ENCODE measurements around the gene SPOCD1. TPM values are rescaled to one million over a fixed set of nuclear protein-coding genes. Genes with fewer than 3 reads are reported as not detected.

The SPOCD1 gene
- total RNA-seq, 1 experiment from 2014 or later: 0.66 TPM

GRCh38 chr1:31798433-31799195 lies 17.2 kb downstream of the SPOCD1 start:
- Mint-ChIP-seq H3K27ac (ENCODE audit: unreplicated experiment) (no peak overlapping the region), H3K4me1 (ENCODE audit: low read depth, unreplicated experiment) (no peaks in the 10 kb centered on the region), H3K27me3 (ENCODE audit: insufficient read depth, unreplicated experiment) (no peaks in the 10 kb centered on the region), H3K9me3 (ENCODE audit: unreplicated experiment) (no peaks in the 10 kb centered on the region), H3K36me3 (ENCODE audit: insufficient read depth, unreplicated experiment) (no peaks in the 10 kb centered on the region), H3K4me3 (ENCODE audit: unreplicated experiment) (no peak overlapping the region)
- H3K4me1 ChIP-seq: no peaks in the 10 kb centered on the region
- CTCF ChIA-PET: interaction anchor here (3.0 kb wide), 1 partner anchor 10 kb away, joined by 18 read pairs; no protein-coding TSS in a partner anchor
- H3K36me3 ChIP-seq (ENCODE audit: control insufficient read depth, insufficient read depth, low read length): no peaks in the 10 kb centered on the region
- H3K27me3 ChIP-seq (replicated peaks; ENCODE audit: control insufficient read depth, insufficient read depth, low read length): no peaks in the 10 kb centered on the region
- H3K4me3 ChIP-seq (ENCODE audit: low read depth, low read length): no peak overlapping the region
- POLR2A ChIA-PET: no interaction called here
- intact Hi-C loops (cut with micrococcal nuclease; ENCODE audit: unreplicated experiment): no loop called here
- no TSS peak for BruUV-seq (replicated peaks)
- H3K9me3 ChIP-seq: no peaks in the 10 kb centered on the region
- TF ChIP-seq, protein P1, sequence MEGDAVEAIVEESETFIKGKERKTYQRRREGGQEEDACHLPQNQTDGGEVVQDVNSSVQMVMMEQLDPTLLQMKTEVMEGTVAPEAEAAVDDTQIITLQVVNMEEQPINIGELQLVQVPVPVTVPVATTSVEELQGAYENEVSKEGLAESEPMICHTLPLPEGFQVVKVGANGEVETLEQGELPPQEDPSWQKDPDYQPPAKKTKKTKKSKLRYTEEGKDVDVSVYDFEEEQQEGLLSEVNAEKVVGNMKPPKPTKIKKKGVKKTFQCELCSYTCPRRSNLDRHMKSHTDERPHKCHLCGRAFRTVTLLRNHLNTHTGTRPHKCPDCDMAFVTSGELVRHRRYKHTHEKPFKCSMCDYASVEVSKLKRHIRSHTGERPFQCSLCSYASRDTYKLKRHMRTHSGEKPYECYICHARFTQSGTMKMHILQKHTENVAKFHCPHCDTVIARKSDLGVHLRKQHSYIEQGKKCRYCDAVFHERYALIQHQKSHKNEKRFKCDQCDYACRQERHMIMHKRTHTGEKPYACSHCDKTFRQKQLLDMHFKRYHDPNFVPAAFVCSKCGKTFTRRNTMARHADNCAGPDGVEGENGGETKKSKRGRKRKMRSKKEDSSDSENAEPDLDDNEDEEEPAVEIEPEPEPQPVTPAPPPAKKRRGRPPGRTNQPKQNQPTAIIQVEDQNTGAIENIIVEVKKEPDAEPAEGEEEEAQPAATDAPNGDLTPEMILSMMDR (IDR thresholded peaks at IDR 0.05; ENCODE audit: insufficient read depth in 1 of 2, low read depth in 1 of 2, low read length in 1 of 2, severe bottlenecking in 1 of 2, unreplicated experiment in 1 of 2): no peak
- no peak for DNase-seq

DNA sequence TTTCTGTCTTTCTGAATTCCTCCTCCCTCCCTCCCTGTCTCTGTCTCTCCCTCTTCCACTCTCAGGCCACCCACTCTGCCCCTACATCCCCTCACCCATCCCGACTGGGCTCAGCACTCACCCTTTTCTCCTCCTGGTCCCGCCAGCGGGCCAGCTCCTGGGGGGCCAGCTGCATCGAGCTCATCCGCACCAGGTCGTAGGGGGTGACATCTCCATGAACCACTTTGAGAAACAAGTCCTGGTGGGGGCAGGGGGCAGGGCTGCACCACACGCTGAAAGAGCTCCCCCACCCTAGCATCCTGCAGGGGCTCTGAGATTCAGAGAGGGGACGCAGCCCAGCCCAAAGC lies 17.8 kb downstream of the SPOCD1 start:
- no peak overlapping the region for H3K4me3 Mint-ChIP-seq (ENCODE audit: unreplicated experiment)
- CTCF ChIA-PET: interaction anchor here (3.0 kb wide), 1 partner anchor 9 kb away, joined by 18 read pairs; no protein-coding TSS in a partner anchor
- no peak for DNase-seq
- H3K36me3 Mint-ChIP-seq (ENCODE audit: insufficient read depth, unreplicated experiment): no peaks in the 10 kb centered on the region
- Histone ChIP-seq H3K27me3 (replicated peaks; ENCODE audit: control insufficient read depth, insufficient read depth, low read length) (no peaks in the 10 kb centered on the region), H3K9me3 (no peaks in the 10 kb centered on the region), H3K4me3 (ENCODE audit: low read depth, low read length) (no peak overlapping the region), H3K4me1 (no peaks in the 10 kb centered on the region), H3K36me3 (ENCODE audit: control insufficient read depth, insufficient read depth, low read length) (no peaks in the 10 kb centered on the region)
- BruUV-seq (replicated peaks): no TSS peak
- intact Hi-C loops (cut with micrococcal nuclease; ENCODE audit: unreplicated experiment): no loop called here
- H3K27ac Mint-ChIP-seq (ENCODE audit: unreplicated experiment): no peak overlapping the region
- H3K27me3 Mint-ChIP-seq (ENCODE audit: insufficient read depth, unreplicated experiment): no peaks in the 10 kb centered on the region
- POLR2A ChIA-PET: no interaction called here
- no peaks in the 10 kb centered on the region for H3K4me1 Mint-ChIP-seq (ENCODE audit: low read depth, unreplicated experiment)
- no peaks in the 10 kb centered on the region for H3K9me3 Mint-ChIP-seq (ENCODE audit: unreplicated experiment)
- TF ChIP-seq, protein P1 (IDR thresholded peaks at IDR 0.05; ENCODE audit: insufficient read depth in 1 of 2, low read depth in 1 of 2, low read length in 1 of 2, severe bottlenecking in 1 of 2, unreplicated experiment in 1 of 2): no peak

- DNase-seq: no peak
- no peaks in the 10 kb centered on the region for H3K36me3 ChIP-seq (ENCODE audit: control insufficient read depth, insufficient read depth, low read length)
- no peak overlapping the region for H3K4me3 ChIP-seq (ENCODE audit: low read depth, low read length)
- no peaks in the 10 kb centered on the region for H3K27me3 Mint-ChIP-seq (ENCODE audit: insufficient read depth, unreplicated experiment)
- TF ChIP-seq, protein P1 (IDR thresholded peaks at IDR 0.05; ENCODE audit: insufficient read depth in 1 of 2, low read depth in 1 of 2, low read length in 1 of 2, severe bottlenecking in 1 of 2, unreplicated experiment in 1 of 2): no peak
- intact Hi-C loops (cut with micrococcal nuclease; ENCODE audit: unreplicated experiment): no loop called here
- POLR2A ChIA-PET: no interaction called here
- H3K27me3 ChIP-seq (replicated peaks; ENCODE audit: control insufficient read depth, insufficient read depth, low read length): no peaks in the 10 kb centered on the region
- no peak overlapping the region for H3K27ac Mint-ChIP-seq (ENCODE audit: unreplicated experiment)
- no peaks in the 10 kb centered on the region for H3K4me1 Mint-ChIP-seq (ENCODE audit: low read depth, unreplicated experiment)
- BruUV-seq (replicated peaks): no TSS peak
- no peaks in the 10 kb centered on the region for H3K9me3 ChIP-seq
- H3K9me3 Mint-ChIP-seq (ENCODE audit: unreplicated experiment): no peaks in the 10 kb centered on the region
- H3K4me1 ChIP-seq: no peaks in the 10 kb centered on the region
- no peak overlapping the region for H3K4me3 Mint-ChIP-seq (ENCODE audit: unreplicated experiment)
- no peaks in the 10 kb centered on the region for H3K36me3 Mint-ChIP-seq (ENCODE audit: insufficient read depth, unreplicated experiment)
- CTCF ChIA-PET: interaction anchor here (3.0 kb wide), 1 partner anchor 8 kb away, joined by 18 read pairs; no protein-coding TSS in a partner anchor
Measured at GRCh38 chr1:31797216-31797615, 18.6 kb downstream of the SPOCD1 start.
